ENCODE data around the gene CEP20.
A peak's percentile ranks its signal among the peaks of the same experiment; 100 is the strongest.

CEP20 gene

GRCh38 chr16:15897121-15897780 is 8.8 kb upstream of the CEP20 start:
- no peak for DNase-seq

GRCh38 chr16:15894571-15895374 is 6.4 kb upstream of the CEP20 start:
- no peak for DNase-seq

- DNase-seq: no peak
Measured at GRCh38 chr16:15891508-15891907, 3.1 kb upstream of the CEP20 start.

- DNase-seq: no peak
Measured at GRCh38 chr16:15887283-15887682, 1.1 kb downstream of the CEP20 start.

- no peak for DNase-seq
Measured at GRCh38 chr16:15886078-15886477, 2.3 kb downstream of the CEP20 start.

GRCh38 chr16:15885560-15886001 is 2.8 kb downstream of the CEP20 start:
- DNase-seq: no peak

- DNase-seq: no peak
Measured at GRCh38 chr16:15882563-15882962, 5.8 kb downstream of the CEP20 start.

- DNase-seq: no peak
Measured at GRCh38 chr16:15881794-15882379, 6.5 kb downstream of the CEP20 start.

- DNase-seq: no peak
Measured at GRCh38 chr16:15880434-15881308, 7.7 kb downstream of the CEP20 start.

GRCh38 chr16:15879255-15879811 is 9.1 kb downstream of the CEP20 start:
- DNase-seq: peak; percentile 91

- no peak for DNase-seq
Measured at GRCh38 chr16:15876503-15876902, 11.9 kb downstream of the CEP20 start.

- DNase-seq: peak; percentile 72
Measured at GRCh38 chr16:15874745-15875314, 13.6 kb downstream of the CEP20 start.

GRCh38 chr16:15873737-15874136 is 14.7 kb downstream of the CEP20 start:
- DNase-seq: no peak

GRCh38 chr16:15873301-15873700 is 15.1 kb downstream of the CEP20 start:
- DNase-seq: no peak

GRCh38 chr16:15870011-15870410 is 18.4 kb downstream of the CEP20 start:
- no peak for DNase-seq

- no peak for DNase-seq
Measured at GRCh38 chr16:15866451-15866850, 22.0 kb downstream of the CEP20 start.

- DNase-seq: no peak
Measured at GRCh38 chr16:15865742-15866141, 22.7 kb downstream of the CEP20 start.

- DNase-seq: no peak
Measured at GRCh38 chr16:15864939-15865338, 23.5 kb downstream of the CEP20 start.

- DNase-seq: no peak
Measured at GRCh38 chr16:15861996-15862395, 26.4 kb downstream of the CEP20 start.

GRCh38 chr16:15858921-15859668 is 29.3 kb downstream of the CEP20 start:
- no peak for DNase-seq

- DNase-seq: peak; percentile 21
Measured at GRCh38 chr16:15857724-15858560, 30.5 kb downstream of the CEP20 start.
